K562 (cell line): ENCODE measurements around the gene EGFL6. TPM values are rescaled to one million over a fixed set of nuclear protein-coding genes. Genes with fewer than 3 reads are reported as not detected.

Experiments
- BMI1 ChIP-seq: fragments of 150-350 bp; IDR thresholded peaks from 2 replicates; pipeline ENCODE4 v1.6.1; 2014; ENCODE audit warnings: low read length
- CHD1 ChIP-seq: fragments of 200-600 bp; sonication (generic); IDR thresholded peaks from one replicate; pipeline ENCODE4 v1.6.1; 2012; ENCODE audit warnings: mild to moderate bottlenecking, moderate library complexity, low read length, inconsistent platforms
- E2F4 ChIP-seq: sonication (generic); formaldehyde crosslinking; IDR thresholded peaks from 2 replicates; pipeline ENCODE4 v1.8.0; 2022; ENCODE audit warnings: mild to moderate bottlenecking, low read depth, missing genetic modification reagents
- ETS2 ChIP-seq: IDR thresholded peaks from 2 replicates; pipeline ENCODE4 v1.6.1; 2016; ENCODE audit warnings: borderline replicate concordance, missing genetic modification characterization, mild to moderate bottlenecking, moderate library complexity, missing compliant biosample characterization; ENCODE audit not compliant: poor library complexity, severe bottlenecking
- FOXK2 ChIP-seq, 2 experiments: fragments of 450-650 bp; IDR thresholded peaks in 1 of 2; conservative IDR thresholded peaks in 1 of 2; 2 replicates each; pipeline ENCODE4 v1.6.1; 2016; ENCODE audit warnings: low read depth in 2 of 2, mild to moderate bottlenecking in 1 of 2
- GMEB1 ChIP-seq: fragments of 250-450 bp; sonication (Bioruptor Pico); IDR thresholded peaks from 2 replicates; pipeline ENCODE4 v1.4.0; 2020; ENCODE audit warnings: mild to moderate bottlenecking
- HMG20B ChIP-seq: fragments of 250-450 bp; sonication (Bioruptor Pico); IDR thresholded peaks from 2 replicates; pipeline ENCODE4 v1.5.0; 2021; ENCODE audit warnings: mild to moderate bottlenecking
- JUN ChIP-seq, 2 experiments: sonication (generic) in 1 of 2; formaldehyde crosslinking in 1 of 2; IDR thresholded peaks; 2 replicates each; pipeline versions ENCODE4 v1.6.1 to v1.8.0; 2012 to 2022; ENCODE audit warnings: borderline replicate concordance in 2 of 2, mild to moderate bottlenecking in 2 of 2, improper control_type of control experiment in 1 of 2, low read depth in 1 of 2, low read length in 1 of 2, missing genetic modification reagents in 1 of 2
- KLF1 ChIP-seq: fragments of 450-650 bp; IDR thresholded peaks from 2 replicates; pipeline ENCODE4 v1.6.1; 2016; ENCODE audit warnings: missing genetic modification characterization, missing compliant biosample characterization
- MAFK ChIP-seq: IDR thresholded peaks from 2 replicates; pipeline ENCODE4 v1.6.1; 2011; ENCODE audit warnings: low read length, improper control_type of control experiment
- MCM5 ChIP-seq: fragments of 450-650 bp; IDR thresholded peaks from 2 replicates; pipeline ENCODE4 v1.6.1; 2016; ENCODE audit warnings: low read depth
- NCOA1 ChIP-seq: fragments of 450-650 bp; IDR thresholded peaks from 2 replicates; pipeline ENCODE4 v1.6.1; 2016; ENCODE audit warnings: low read depth
- NELFE ChIP-seq: IDR thresholded peaks from 2 replicates; pipeline ENCODE4 v1.6.1; 2011; ENCODE audit warnings: mild to moderate bottlenecking; ENCODE audit not compliant: insufficient read depth, insufficient read length
- NONO ChIP-seq, 2 experiments: fragments of 200-400 bp in 1 of 2; fragments of 450-650 bp in 1 of 2; formaldehyde crosslinking in 1 of 2; IDR thresholded peaks; 2 replicates each; pipeline ENCODE4 v1.6.1; 2017; ENCODE audit warnings: low read depth in 2 of 2, mild to moderate bottlenecking in 2 of 2, moderate library complexity in 2 of 2, low read length in 1 of 2
- PHF8 ChIP-seq: fragments of 200-600 bp; sonication (generic); IDR thresholded peaks from 2 replicates; pipeline ENCODE4 v1.6.1; 2012; ENCODE audit warnings: mixed run types, mild to moderate bottlenecking, inconsistent platforms, low read length, moderate library complexity, borderline replicate concordance
- POLR2G ChIP-seq: fragments of 200-400 bp; formaldehyde crosslinking; IDR thresholded peaks from 2 replicates; pipeline ENCODE4 v1.6.1; 2017; ENCODE audit warnings: low read depth, mild to moderate bottlenecking, antibody characterized with exemption, low read length, moderate library complexity
- RBM25 ChIP-seq: fragments of 200-400 bp; formaldehyde crosslinking; IDR thresholded peaks from 2 replicates; pipeline ENCODE4 v1.6.1; 2018; ENCODE audit warnings: low read length, low read depth, moderate library complexity; ENCODE audit not compliant: severe bottlenecking
- SAFB ChIP-seq: fragments of 200-400 bp; formaldehyde crosslinking; IDR thresholded peaks from 2 replicates; pipeline ENCODE4 v1.6.1; 2017; ENCODE audit warnings: low read depth, low read length, borderline replicate concordance
- SIRT6 ChIP-seq: IDR thresholded peaks from one replicate; pipeline ENCODE4 v1.6.1; 2012; ENCODE audit warnings: low read depth, mild to moderate bottlenecking, control low read depth, inconsistent platforms, low read length, moderate library complexity
- TRIM25 ChIP-seq: fragments of 450-650 bp; IDR thresholded peaks from 2 replicates; pipeline ENCODE4 v1.7.0; 2016; ENCODE audit warnings: borderline replicate concordance
- ZBED1 ChIP-seq: IDR thresholded peaks from 2 replicates; pipeline ENCODE4 v1.6.1; 2014
- ZNF146 ChIP-seq: IDR thresholded peaks from one replicate; pipeline ENCODE4 v1.6.1; 2018; ENCODE audit warnings: missing compliant biosample characterization; ENCODE audit not compliant: unreplicated experiment
- ZNF175 ChIP-seq: fragments of 200-800 bp; sonication (Bioruptor generic); IDR thresholded peaks from 2 replicates; pipeline ENCODE4 v1.6.1; 2016; ENCODE audit warnings: low read depth, mild to moderate bottlenecking, missing genetic modification characterization, missing compliant biosample characterization
- ZNF511 ChIP-seq: sonication (generic); formaldehyde crosslinking; IDR thresholded peaks from 2 replicates; pipeline ENCODE4 v1.8.0; 2022; ENCODE audit warnings: mild to moderate bottlenecking, missing genetic modification reagents
- polyA plus RNA-seq, 8 experiments: library from polyadenylated mRNA; depleted of rRNA in 4 of 8; stranded (reverse) in 5 of 8; unstranded in 3 of 8; fragments of >200 nt; fragmentation: Nextera tagmentation in 2 of 8; fragmentation: Illumina TruSeq in 1 of 8; extraction: Ambion mirVana in 2 of 8; extraction: Trizol in 1 of 8; gene quantifications; 2 replicates each; pipeline versions ENCODE4 v1.2.1 to v1.2.3, GENCODE V29; 2011 to 2014; ENCODE audit warnings: inconsistent platforms in 1 of 8, missing spikeins in 1 of 8
- total RNA-seq, 7 experiments: library from RNA; depleted of rRNA in 6 of 7; stranded (reverse); fragments of >200 nt in 6 of 7; fragmentation: Illumina TruSeq in 2 of 7; extraction: Trizol in 2 of 7; gene quantifications; 2 replicates each; pipeline versions ENCODE4 v1.2.1 to v1.2.3, GENCODE V29; 2011 to 2021; ENCODE audit warnings: low replicate concordance in 1 of 7

EGFL6 gene
- total and polyA plus RNA-seq, 9 of the 15 experiments (the other 6 are each of a cell fraction or from before 2014, with no cell fraction given), result 0.01 TPM; not detected in 8

GRCh38 chrX:13647709-13648212, 78.4 kb downstream of the EGFL6 start (continued):
- TF ChIP-seq GMEB1 (peak; percentile 38; the same call in 1 of the 2 replicates), MCM5 (no peak), NCOA1 (peak; percentile 86), ZNF175 (CRISPR knock-in tag) (peak; percentile 55; the same call in 1 of the 2 replicates), ETS2 (no peak), MAFK (no peak), E2F4 (CRISPR knock-in tag) (no peak), BMI1 (no peak), ZNF511 (CRISPR knock-in tag) (no peak), CHD1 (no peak), SIRT6 (no peak), RBM25 (no peak), FOXK2 (conservative IDR thresholded peaks at IDR 0.05 in 1 of 2, IDR thresholded peaks at IDR 0.05 in 1 of 2; ENCODE audit: low read depth in 2 of 2) (peak; percentile 84 to 88), ZBED1 (no peak), JUN (IDR thresholded peaks at IDR 0.05; ENCODE audit: borderline replicate concordance, low read depth, low read length) (peak; percentile 99), JUN (CRISPR knock-in tag; IDR thresholded peaks at IDR 0.05; ENCODE audit: borderline replicate concordance) (no peak; the same call in 1 of the 2 replicates), KLF1 (no peak), HMG20B (CRISPR knock-in tag) (no peak), PHF8 (peak; percentile 26; the same call in 1 of the 2 replicates), TRIM25 (no peak), ZNF146 (CRISPR knock-in tag) (no peak), POLR2G (no peak), SAFB (no peak), NONO (IDR thresholded peaks at IDR 0.05; ENCODE audit: low read depth in 2 of 2, low read length in 1 of 2) (peak in 1 of 2 experiments; percentile 63; a peak in 2 of 4 replicates), NELFE (no peak)
